Left lung (tissue), 10 donors: ENCODE measurements around the gene ACTA1. TPM values are rescaled to one million over a fixed set of nuclear protein-coding genes. Genes with fewer than 3 reads are reported as not detected.

Experiments
- ATAC-seq: fragments of 200-7000 bp; cut with Tn5 transposase; one replicate; pipeline ENCODE4 v1.9.1; 2020; ENCODE audit warnings: moderate library complexity
- DNase-seq, 4 donors: peaks; one replicate each; pipeline ENCODE4 v3.0.0-alpha.2; 2013 to 2020
- H3K27ac ChIP-seq, 2 donors: fragments of 200-600 bp; sonication (generic) in 1 of 2; one replicate each; pipeline versions ENCODE4 v1.5.0 to v1.8.0; 2020 to 2021
- H3K27me3 ChIP-seq, 2 donors: fragments of 200-600 bp; sonication (generic) in 1 of 2; one replicate each; pipeline versions ENCODE4 v1.5.0 to v1.8.0; 2020 to 2021
- H3K36me3 ChIP-seq, 2 donors: fragments of 200-600 bp; sonication (generic) in 1 of 2; one replicate each; pipeline versions ENCODE4 v1.5.0 to v1.8.0; 2020 to 2021
- H3K4me1 ChIP-seq, 2 donors: fragments of 200-600 bp; one replicate each; pipeline ENCODE4 v1.8.0; 2021
- H3K4me3 ChIP-seq, 2 donors: fragments of 200-600 bp; sonication (generic) in 1 of 2; one replicate each; pipeline versions ENCODE4 v1.5.0 to v1.8.0; 2020 to 2021; ENCODE audit warnings: mild to moderate bottlenecking in 1 of 2
- H3K9me3 ChIP-seq, 2 donors: fragments of 200-600 bp; sonication (generic) in 1 of 2; one replicate each; pipeline versions ENCODE4 v1.5.0 to v1.8.0; 2020 to 2021
- intact Hi-C, 2 donors: fragments of 100-400 bp; cut with DNase I; formaldehyde crosslinking; loops; one replicate each; pipeline versions ENCODE4 v1.11.2 to v1.14.2; 2022
- polyA plus RNA-seq, 6 donors: library from polyadenylated mRNA; unstranded; fragments of 120-200 nt; gene quantifications; one replicate each; pipeline ENCODE4 v1.2.1, GENCODE V29; 2013; ENCODE audit not compliant: insufficient read length in 6 of 6
- total RNA-seq, 2 donors: library from RNA; stranded (reverse); fragmentation: NEBNext Ultra II Directional; extraction: Animal tissue kit (Norgen Biotek cat#: 25700); gene quantifications; one replicate each; pipeline ENCODE4 v1.2.1, GENCODE V29; 2021
- TF ChIP-seq, protein P1 (sequence below), 2 donors: fragments of 200-600 bp; sonication (generic) in 1 of 2; IDR thresholded peaks; one replicate each; pipeline versions ENCODE4 v1.5.0 to v1.8.0; 2021; ENCODE audit warnings: antibody characterized with exemption in 2 of 2
- donor health status: DM: no; HTN: yes; CAD: no.
- donor health status: DM: no; HTN: no; CAD: no.

The ACTA1 gene
- total and polyA plus RNA-seq, 8 donors, result 0.40 to 1.4 (median 0.98) TPM

GRCh38 chr1:229448354-229448753, 14.5 kb upstream of the ACTA1 start:
- Histone ChIP-seq H3K4me3 (no peak overlapping the region), H3K36me3 (peaks cover 0 to 81% of the 10 kb centered on the region in 2 donors), H3K27me3 (no peaks in the 10 kb centered on the region), H3K4me1 (no peaks in the 10 kb centered on the region), H3K9me3 (no peaks in the 10 kb centered on the region), H3K27ac (no peak overlapping the region)
- DNase-seq (no peak), ATAC-seq (no peak)
- TF ChIP-seq, protein P1, sequence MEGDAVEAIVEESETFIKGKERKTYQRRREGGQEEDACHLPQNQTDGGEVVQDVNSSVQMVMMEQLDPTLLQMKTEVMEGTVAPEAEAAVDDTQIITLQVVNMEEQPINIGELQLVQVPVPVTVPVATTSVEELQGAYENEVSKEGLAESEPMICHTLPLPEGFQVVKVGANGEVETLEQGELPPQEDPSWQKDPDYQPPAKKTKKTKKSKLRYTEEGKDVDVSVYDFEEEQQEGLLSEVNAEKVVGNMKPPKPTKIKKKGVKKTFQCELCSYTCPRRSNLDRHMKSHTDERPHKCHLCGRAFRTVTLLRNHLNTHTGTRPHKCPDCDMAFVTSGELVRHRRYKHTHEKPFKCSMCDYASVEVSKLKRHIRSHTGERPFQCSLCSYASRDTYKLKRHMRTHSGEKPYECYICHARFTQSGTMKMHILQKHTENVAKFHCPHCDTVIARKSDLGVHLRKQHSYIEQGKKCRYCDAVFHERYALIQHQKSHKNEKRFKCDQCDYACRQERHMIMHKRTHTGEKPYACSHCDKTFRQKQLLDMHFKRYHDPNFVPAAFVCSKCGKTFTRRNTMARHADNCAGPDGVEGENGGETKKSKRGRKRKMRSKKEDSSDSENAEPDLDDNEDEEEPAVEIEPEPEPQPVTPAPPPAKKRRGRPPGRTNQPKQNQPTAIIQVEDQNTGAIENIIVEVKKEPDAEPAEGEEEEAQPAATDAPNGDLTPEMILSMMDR (IDR thresholded peaks at IDR 0.05), result no peak
- intact Hi-C loops, result no loop called here

- Histone ChIP-seq H3K9me3 (no peaks in the 10 kb centered on the region), H3K27ac (no peak overlapping the region), H3K4me3 (no peak overlapping the region), H3K4me1 (no peaks in the 10 kb centered on the region), H3K36me3 (peaks cover 0 to 86% of the 10 kb centered on the region in 2 donors), H3K27me3 (no peaks in the 10 kb centered on the region)
- TF ChIP-seq, protein P1 (IDR thresholded peaks at IDR 0.05), result no peak
- no peak for ATAC-seq
- no peak for DNase-seq
- intact Hi-C loops, result no loop called here
Measured at GRCh38 chr1:229447809-229448252, 13.9 kb upstream of the ACTA1 start.

GRCh38 chr1:229445828-229446227, 11.9 kb upstream of the ACTA1 start:
- Histone ChIP-seq H3K4me1 (no peaks in the 10 kb centered on the region), H3K27me3 (no peaks in the 10 kb centered on the region), H3K27ac (no peak overlapping the region), H3K4me3 (no peak overlapping the region), H3K9me3 (no peaks in the 10 kb centered on the region), H3K36me3 (peaks cover 0 to 85% of the 10 kb centered on the region in 2 donors)
- intact Hi-C loops, result no loop called here
- DNase-seq (no peak), ATAC-seq (no peak)
- TF ChIP-seq, protein P1 (IDR thresholded peaks at IDR 0.05), result no peak

- DNase-seq, result no peak
Measured at GRCh38 chr1:229440851-229441537, 7.1 kb upstream of the ACTA1 start.

GRCh38 chr1:229438021-229438420, 4.1 kb upstream of the ACTA1 start:
- H3K4me1 ChIP-seq, result peaks cover 0 to 6% of the 10 kb centered on the region in 2 donors
- H3K27me3 ChIP-seq, result peaks cover 22 to 43% of the 10 kb centered on the region in 2 donors
- DNase-seq (no peak), ATAC-seq (no peak)
- H3K9me3 ChIP-seq, result no peaks in the 10 kb centered on the region
- intact Hi-C loops, result no loop called here
- H3K4me3 ChIP-seq, result no peak overlapping the region
- H3K36me3 ChIP-seq, result peaks cover 0 to 28% of the 10 kb centered on the region in 2 donors
- H3K27ac ChIP-seq, result no peak overlapping the region
- TF ChIP-seq, protein P1 (IDR thresholded peaks at IDR 0.05), result no peak

More at GRCh38 chr1:229440851-229441537, 7.1 kb upstream of the ACTA1 start:
- Histone ChIP-seq H3K36me3 (peaks cover 0 to 58% of the 10 kb centered on the region in 2 donors), H3K4me1 (no peaks in the 10 kb centered on the region), H3K27ac (no peak overlapping the region), H3K4me3 (no peak overlapping the region), H3K9me3 (no peaks in the 10 kb centered on the region), H3K27me3 (peaks cover 0 to 13% of the 10 kb centered on the region in 2 donors)
- intact Hi-C loops, result no loop called here
- peak; percentile 12 for ATAC-seq
- TF ChIP-seq, protein P1 (IDR thresholded peaks at IDR 0.05), result no peak
